Measurements from ENCODE around the gene AP1S1.

DNA sequence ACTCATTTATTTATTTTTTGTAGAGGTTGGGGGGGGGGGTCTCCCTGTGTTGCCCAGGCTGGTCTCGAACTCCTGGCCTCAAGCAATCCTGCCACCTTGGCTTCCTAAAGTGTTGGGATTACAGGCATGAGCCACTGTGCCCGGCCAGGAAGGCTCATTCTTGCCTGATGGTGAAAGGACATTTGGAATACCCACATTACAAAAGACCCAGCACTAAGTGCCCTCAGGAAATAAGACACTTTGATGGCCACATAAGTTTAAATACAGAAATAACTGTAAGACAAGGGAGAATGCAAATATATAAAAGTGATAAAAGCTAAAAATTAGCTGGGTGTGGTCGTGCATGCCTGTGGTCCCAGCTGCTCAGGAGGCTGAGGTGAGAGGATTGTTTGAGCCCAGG lies 35.4 kb upstream of the AP1S1 start:
- no peak for TF ChIP-seq CTCF (IDR thresholded peaks at IDR 0.05)
- no peak for TF ChIP-seq POLR2A (IDR thresholded peaks at IDR 0.05; ENCODE audit: low read depth)
- no peak for TF ChIP-seq POLR2AphosphoS5 (IDR thresholded peaks at IDR 0.05)
- no peak for TF ChIP-seq EP300 (IDR thresholded peaks at IDR 0.05)

All from esophagus muscularis mucosa (tissue), 4 donors.